HG03064 (cell line): ENCODE results near the gene METTL17.
"Not testable (repeated sequence)": the region's sequence is repeated elsewhere in the genome, so short reads cannot be mapped to it uniquely, and the experiment has no call there.

Experiments used
- ATAC-seq: cut with Tn5 transposase; IDR thresholded peaks from one replicate; pipeline ENCODE4 v1.9.1; 2021; ENCODE audit warnings: low read depth; ENCODE audit not compliant: unreplicated experiment

METTL17 gene

GRCh38 chr14:21023817-21024584, 34.2 kb downstream of the METTL17 start:
- no peak for ATAC-seq

GRCh38 chr14:21024585-21025370, 35.0 kb downstream of the METTL17 start, which contains the start of gene NDRG2:
Gene NDRG2, minus strand, starts transcription at chr14:21025061. Its CDS starts 1,746 bp downstream, at chr14:21023315.
- ATAC-seq = no peak

- no peak for ATAC-seq
Observed at GRCh38 chr14:21025371-21026273, 35.8 kb downstream of the METTL17 start.

GRCh38 chr14:21026274-21026987, 36.7 kb downstream of the METTL17 start:
- no peak for ATAC-seq

GRCh38 chr14:21026988-21027315, 37.2 kb downstream of the METTL17 start:
- no peak for ATAC-seq

GRCh38 chr14:21029917-21030316, 40.1 kb downstream of the METTL17 start, which contains the start of gene TPPP2:
Gene TPPP2, plus strand, starts transcription at chr14:21030217. Its CDS starts 365 bp downstream, at chr14:21030582.
- no peak for ATAC-seq

- no peak for ATAC-seq
Observed at GRCh38 chr14:21030531-21030930, 40.8 kb downstream of the METTL17 start.

GRCh38 chr14:21032326-21033132, 42.7 kb downstream of the METTL17 start:
- ATAC-seq = no peak

GRCh38 chr14:21033133-21033698, 43.4 kb downstream of the METTL17 start:
- ATAC-seq = no peak

- ATAC-seq = no peak
Observed at GRCh38 chr14:21034707-21035106, 44.9 kb downstream of the METTL17 start, which contains the start of gene RNASE13. Gene RNASE13, minus strand, starts transcription at chr14:21034807. Its CDS starts 519 bp downstream, at chr14:21034288.

- ATAC-seq = no peak
Observed at GRCh38 chr14:21036751-21037150, 47.0 kb downstream of the METTL17 start.

- ATAC-seq = no peak
Observed at GRCh38 chr14:21037156-21037555, 47.4 kb downstream of the METTL17 start.

- ATAC-seq = no peak
Observed at GRCh38 chr14:21038441-21039422, 49.0 kb downstream of the METTL17 start.

- ATAC-seq = no peak
Observed at GRCh38 chr14:21039585-21040369, 50.0 kb downstream of the METTL17 start.

- ATAC-seq = no peak
Observed at GRCh38 chr14:21040370-21040925, 50.7 kb downstream of the METTL17 start.

- not testable (repeated sequence) for ATAC-seq
Observed at GRCh38 chr14:21040941-21041340, 51.2 kb downstream of the METTL17 start.
